Lung (tissue), 12 donors: ENCODE data around the gene CACNA1G. TPM values are rescaled to one million over a fixed set of nuclear protein-coding genes. Genes with fewer than 3 reads are reported as not detected.

Source experiments
- ATAC-seq: fragments of 200-7000 bp; cut with Tn5 transposase; one replicate; pipeline ENCODE4 v1.9.1; 2020; ENCODE audit warnings: moderate number of reproducible peaks; ENCODE audit not compliant: insufficient read depth, low FRiP score
- DNase-seq, 3 donors: peaks; one replicate each; pipeline ENCODE4 v3.0.0-alpha.2; 2013 to 2017
- H3K27ac ChIP-seq, 2 donors: one replicate each; pipeline ENCODE4 v1.5.1; 2013; ENCODE audit warnings: mild to moderate bottlenecking in 2 of 2, moderate library complexity in 2 of 2, control low read depth in 1 of 2, inconsistent platforms in 1 of 2, low read depth in 1 of 2, low read length in 1 of 2
- H3K27me3 ChIP-seq, 3 donors: one replicate each; pipeline ENCODE4 v1.5.1; 2013; ENCODE audit warnings: low read length in 2 of 3; ENCODE audit not compliant: control insufficient read depth in 3 of 3, insufficient read depth in 3 of 3
- H3K36me3 ChIP-seq, 4 donors: one replicate each; pipeline ENCODE4 v1.5.1; 2013; ENCODE audit warnings: low read length in 4 of 4, mild to moderate bottlenecking in 1 of 4, moderate library complexity in 1 of 4; ENCODE audit not compliant: control insufficient read depth in 4 of 4, insufficient read depth in 4 of 4
- H3K4me1 ChIP-seq, 5 donors: one replicate each; pipeline ENCODE4 v1.5.1; 2013; ENCODE audit warnings: low read length in 5 of 5, mild to moderate bottlenecking in 2 of 5, moderate library complexity in 1 of 5; ENCODE audit not compliant: control insufficient read depth in 5 of 5, insufficient read depth in 5 of 5
- H3K4me3 ChIP-seq: one replicate; pipeline ENCODE4 v1.5.1; 2013; ENCODE audit warnings: mild to moderate bottlenecking, control low read depth, moderate library complexity
- H3K9ac ChIP-seq, 2 donors: one replicate each; pipeline ENCODE4 v1.5.1; 2013; ENCODE audit warnings: low read length in 2 of 2, control low read depth in 1 of 2; ENCODE audit not compliant: insufficient read depth in 1 of 2
- H3K9me3 ChIP-seq, 4 donors: one replicate each; pipeline ENCODE4 v1.5.1; 2013; ENCODE audit warnings: low read length in 3 of 4, mild to moderate bottlenecking in 1 of 4, moderate library complexity in 1 of 4; ENCODE audit not compliant: control insufficient read depth in 4 of 4, insufficient read depth in 3 of 4
- WGBS, 2 donors: extraction: QIAGEN DNeasy Blood & Tissue Kit; methylation state at CpG; one replicate each; pipeline ENCODE4 v1.1.7; 2013; 5-methylcytosine and 5-hydroxymethylcytosine counted together
- polyA plus RNA-seq, 2 donors: library from polyadenylated mRNA; stranded (reverse); fragments of 200-250 nt; gene quantifications; one replicate each; pipeline ENCODE4 v1.2.1, GENCODE V29; 2013
- total RNA-seq, 2 donors: library from RNA; depleted of rRNA in 1 of 2; stranded (reverse); fragments of >200 nt in 1 of 2; gene quantifications; one replicate each; pipeline ENCODE4 v1.2.1, GENCODE V29; 2014 to 2021
- TF ChIP-seq, protein P1 (sequence below): IDR thresholded peaks from 2 replicates; pipeline ENCODE4 v1.5.1; 2012; ENCODE audit warnings: mild to moderate bottlenecking; ENCODE audit errors: control extremely low read depth, extremely low read depth
- donor health status: control.
- donor health status: control.
- donor health status: Bipolar disorder and iron deficiency.
- donor health status: healthy.
- donor health status: DM: yes; HTN: yes; CAD: no.

Gene CACNA1G
- total and polyA plus RNA-seq, 4 donors, result 0.14 to 3.6 (median 0.24) TPM

DNA sequence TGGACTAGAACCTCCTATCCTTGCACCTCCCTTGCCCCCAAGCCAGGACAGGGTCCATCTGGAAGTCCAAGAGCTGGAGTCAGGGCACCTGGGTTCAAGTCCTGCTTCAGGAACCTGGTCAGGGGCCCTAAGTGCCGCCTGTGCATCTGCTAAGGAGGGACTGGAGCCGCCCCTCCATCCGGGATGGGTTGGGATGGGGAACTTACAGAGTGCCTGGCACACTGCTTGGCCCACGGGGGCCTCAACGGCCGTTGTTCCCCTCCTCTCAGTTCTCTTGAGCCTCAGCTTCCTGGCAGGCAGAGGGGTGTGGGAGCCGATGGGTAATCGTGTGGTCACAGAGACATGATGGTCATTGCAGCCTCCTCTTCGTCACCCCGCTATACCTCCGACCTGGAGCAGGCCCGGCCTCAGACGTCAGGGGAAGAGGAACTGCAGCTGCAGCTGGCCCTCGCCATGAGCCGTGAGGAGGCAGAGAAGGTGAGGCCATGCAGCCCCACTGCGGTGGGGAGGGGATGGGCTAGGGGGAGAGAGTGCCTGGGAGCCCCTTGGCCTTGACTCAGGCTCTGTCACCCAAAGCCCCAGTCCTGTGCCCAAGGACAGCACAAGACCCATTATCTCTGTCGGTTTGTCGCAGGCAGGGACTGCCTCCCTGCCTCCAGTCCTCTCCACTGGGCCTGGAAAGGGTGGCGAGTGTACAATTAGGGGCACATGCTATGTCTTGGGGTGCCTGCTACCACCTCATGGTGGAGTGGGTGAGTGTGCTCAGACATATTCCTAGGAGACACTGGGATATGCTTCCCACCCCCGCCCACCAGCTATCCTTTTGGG is 22.6 kb upstream of the CACNA1G start:
- ATAC-seq, result no peak
- TF ChIP-seq, protein P1, sequence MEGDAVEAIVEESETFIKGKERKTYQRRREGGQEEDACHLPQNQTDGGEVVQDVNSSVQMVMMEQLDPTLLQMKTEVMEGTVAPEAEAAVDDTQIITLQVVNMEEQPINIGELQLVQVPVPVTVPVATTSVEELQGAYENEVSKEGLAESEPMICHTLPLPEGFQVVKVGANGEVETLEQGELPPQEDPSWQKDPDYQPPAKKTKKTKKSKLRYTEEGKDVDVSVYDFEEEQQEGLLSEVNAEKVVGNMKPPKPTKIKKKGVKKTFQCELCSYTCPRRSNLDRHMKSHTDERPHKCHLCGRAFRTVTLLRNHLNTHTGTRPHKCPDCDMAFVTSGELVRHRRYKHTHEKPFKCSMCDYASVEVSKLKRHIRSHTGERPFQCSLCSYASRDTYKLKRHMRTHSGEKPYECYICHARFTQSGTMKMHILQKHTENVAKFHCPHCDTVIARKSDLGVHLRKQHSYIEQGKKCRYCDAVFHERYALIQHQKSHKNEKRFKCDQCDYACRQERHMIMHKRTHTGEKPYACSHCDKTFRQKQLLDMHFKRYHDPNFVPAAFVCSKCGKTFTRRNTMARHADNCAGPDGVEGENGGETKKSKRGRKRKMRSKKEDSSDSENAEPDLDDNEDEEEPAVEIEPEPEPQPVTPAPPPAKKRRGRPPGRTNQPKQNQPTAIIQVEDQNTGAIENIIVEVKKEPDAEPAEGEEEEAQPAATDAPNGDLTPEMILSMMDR, result no peak
- Histone ChIP-seq H3K9me3 (peaks cover 0 to 1% (median 0%) of the 10 kb centered on the region in 4 donors), H3K27me3 (peaks cover 0 to 4% (median 4%) of the 10 kb centered on the region in 3 donors), H3K4me1 (peaks cover 0 to 32% (median 10%) of the 10 kb centered on the region in 5 donors), H3K9ac (no peak overlapping the region), H3K36me3 (no peaks in the 10 kb centered on the region), H3K4me3 (no peak overlapping the region), H3K27ac (no peak overlapping the region)
- DNase-seq, result no peak
- WGBS, 2 donors, result 85 to 86% methylated on average over 20 of the region's 20 CpGs

DNA sequence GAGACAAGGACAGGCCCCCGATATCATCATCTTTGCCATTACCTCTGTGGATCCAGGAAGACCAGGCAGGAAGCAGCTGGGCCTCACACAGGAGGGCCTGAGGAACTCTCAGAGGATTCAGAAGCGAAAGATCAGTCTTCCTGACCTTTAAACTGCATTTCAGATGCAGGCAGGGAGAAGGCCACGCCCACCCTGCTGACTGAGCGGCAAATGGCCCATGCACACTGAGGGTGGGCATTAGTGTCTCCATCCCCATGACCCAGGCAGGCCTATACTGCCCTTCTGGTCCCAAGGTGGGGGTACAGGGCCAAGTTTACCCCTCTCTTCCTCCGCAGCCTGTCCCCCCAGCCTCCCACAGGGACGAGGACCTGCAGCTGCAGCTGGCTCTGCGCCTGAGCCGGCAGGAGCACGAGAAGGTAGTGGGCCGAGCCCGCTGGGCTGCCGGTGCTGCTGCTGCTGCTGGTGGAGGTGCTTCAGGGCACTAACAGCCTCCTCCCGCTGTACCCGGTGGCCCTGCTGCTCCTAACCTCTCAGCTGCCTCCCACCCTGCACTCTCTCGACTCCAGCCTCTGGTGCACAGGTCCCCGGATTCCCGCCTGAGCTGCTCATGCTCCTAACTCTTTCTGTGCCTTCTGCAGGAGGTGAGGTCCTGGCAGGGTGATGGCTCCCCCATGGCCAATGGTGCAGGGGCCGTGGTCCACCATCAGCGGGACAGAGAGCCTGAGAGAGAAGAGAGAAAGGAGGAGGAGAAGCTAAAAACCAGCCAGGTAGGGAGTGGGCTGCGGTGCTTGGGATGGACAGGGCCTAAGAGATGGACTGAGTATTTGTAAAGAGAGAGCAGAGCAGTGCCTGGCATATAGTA is 21.7 kb upstream of the CACNA1G start:
- no peak overlapping the region for H3K27ac ChIP-seq
- no peak overlapping the region for H3K9ac ChIP-seq
- H3K27me3 ChIP-seq, result no peaks in the 10 kb centered on the region
- WGBS, 2 donors, result 85% methylated on average over 20 of the region's 20 CpGs
- H3K4me3 ChIP-seq, result no peak overlapping the region
- H3K9me3 ChIP-seq, result no peaks in the 10 kb centered on the region
- DNase-seq (no peak), ATAC-seq (no peak)
- peaks cover 0 to 29% (median 7%) of the 10 kb centered on the region in 5 donors for H3K4me1 ChIP-seq
- TF ChIP-seq, protein P1, result no peak
- no peaks in the 10 kb centered on the region for H3K36me3 ChIP-seq

DNA sequence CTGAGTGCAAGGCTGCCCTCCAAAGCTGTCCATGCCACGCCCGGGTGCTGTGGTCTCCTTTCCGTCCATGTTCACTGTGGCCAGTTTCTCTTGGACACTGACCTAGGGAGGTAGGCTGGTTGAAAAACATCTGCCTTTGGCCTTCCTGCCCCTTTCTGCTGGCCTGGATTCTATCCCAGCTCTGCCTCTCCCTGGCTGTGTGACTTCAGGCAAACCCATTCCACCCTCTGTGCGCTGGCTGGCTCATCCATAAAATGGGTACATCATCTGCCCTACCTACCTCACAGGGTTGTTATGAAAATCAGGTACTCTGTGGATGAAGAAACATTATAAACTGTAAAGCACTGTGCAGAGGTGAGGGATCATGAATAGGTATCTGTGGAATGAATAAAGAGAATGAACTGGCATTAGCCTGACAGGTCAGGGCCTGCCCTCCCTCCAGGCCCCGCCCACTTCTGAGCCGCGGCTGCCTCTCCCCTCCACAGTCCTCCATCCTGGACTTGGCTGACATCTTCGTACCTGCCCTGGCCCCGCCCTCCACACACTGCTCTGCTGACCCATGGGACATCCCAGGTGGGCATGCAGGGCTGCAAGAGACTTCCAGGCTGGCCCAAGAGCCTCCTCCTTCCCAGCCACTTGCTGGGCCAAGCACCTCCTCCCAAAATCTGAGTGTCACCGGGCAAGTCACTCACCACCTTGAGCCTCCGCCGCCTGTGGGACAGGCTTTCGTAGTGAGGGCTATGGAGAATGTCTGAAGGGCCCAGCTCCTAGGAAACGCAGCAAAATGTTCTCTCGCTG is 20.6 kb upstream of the CACNA1G start:
- WGBS, 2 donors, result 75 to 81% methylated on average over 15 of the region's 15 CpGs
- H3K27ac ChIP-seq, result no peak overlapping the region
- no peak overlapping the region for H3K4me3 ChIP-seq
- H3K36me3 ChIP-seq, result no peaks in the 10 kb centered on the region
- no peaks in the 10 kb centered on the region for H3K27me3 ChIP-seq
- DNase-seq, result no peak
- TF ChIP-seq, protein P1, result no peak
- peaks cover 0 to 21% (median 7%) of the 10 kb centered on the region in 5 donors for H3K4me1 ChIP-seq
- no peak overlapping the region for H3K9ac ChIP-seq
- ATAC-seq, result no peak
- no peaks in the 10 kb centered on the region for H3K9me3 ChIP-seq
